ENCODE measurements around the gene ADRM1.

The ADRM1 gene

DNA sequence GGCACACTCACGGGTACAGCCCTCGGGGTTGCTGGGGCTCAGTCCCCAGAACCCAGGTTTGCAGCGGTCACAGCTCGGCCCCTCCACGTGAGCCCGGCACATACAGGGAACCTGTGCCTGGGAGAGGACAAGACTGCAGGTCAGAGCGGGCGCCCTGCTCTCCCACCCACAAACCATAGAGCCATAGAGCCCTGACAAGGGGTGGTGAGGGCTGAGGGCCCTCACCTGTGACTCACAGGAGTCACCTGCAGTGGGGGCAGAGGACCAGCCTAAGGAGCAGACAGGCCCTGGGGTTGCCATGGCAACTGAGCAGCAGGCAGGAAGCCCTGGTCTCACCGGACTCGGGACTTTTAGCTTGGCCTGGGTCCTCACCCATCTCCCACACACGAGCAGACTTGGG lies 33.5 kb downstream of the ADRM1 start:
- TF ChIP-seq, protein P1, sequence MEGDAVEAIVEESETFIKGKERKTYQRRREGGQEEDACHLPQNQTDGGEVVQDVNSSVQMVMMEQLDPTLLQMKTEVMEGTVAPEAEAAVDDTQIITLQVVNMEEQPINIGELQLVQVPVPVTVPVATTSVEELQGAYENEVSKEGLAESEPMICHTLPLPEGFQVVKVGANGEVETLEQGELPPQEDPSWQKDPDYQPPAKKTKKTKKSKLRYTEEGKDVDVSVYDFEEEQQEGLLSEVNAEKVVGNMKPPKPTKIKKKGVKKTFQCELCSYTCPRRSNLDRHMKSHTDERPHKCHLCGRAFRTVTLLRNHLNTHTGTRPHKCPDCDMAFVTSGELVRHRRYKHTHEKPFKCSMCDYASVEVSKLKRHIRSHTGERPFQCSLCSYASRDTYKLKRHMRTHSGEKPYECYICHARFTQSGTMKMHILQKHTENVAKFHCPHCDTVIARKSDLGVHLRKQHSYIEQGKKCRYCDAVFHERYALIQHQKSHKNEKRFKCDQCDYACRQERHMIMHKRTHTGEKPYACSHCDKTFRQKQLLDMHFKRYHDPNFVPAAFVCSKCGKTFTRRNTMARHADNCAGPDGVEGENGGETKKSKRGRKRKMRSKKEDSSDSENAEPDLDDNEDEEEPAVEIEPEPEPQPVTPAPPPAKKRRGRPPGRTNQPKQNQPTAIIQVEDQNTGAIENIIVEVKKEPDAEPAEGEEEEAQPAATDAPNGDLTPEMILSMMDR (IDR thresholded peaks at IDR 0.05) = no peak

DNA sequence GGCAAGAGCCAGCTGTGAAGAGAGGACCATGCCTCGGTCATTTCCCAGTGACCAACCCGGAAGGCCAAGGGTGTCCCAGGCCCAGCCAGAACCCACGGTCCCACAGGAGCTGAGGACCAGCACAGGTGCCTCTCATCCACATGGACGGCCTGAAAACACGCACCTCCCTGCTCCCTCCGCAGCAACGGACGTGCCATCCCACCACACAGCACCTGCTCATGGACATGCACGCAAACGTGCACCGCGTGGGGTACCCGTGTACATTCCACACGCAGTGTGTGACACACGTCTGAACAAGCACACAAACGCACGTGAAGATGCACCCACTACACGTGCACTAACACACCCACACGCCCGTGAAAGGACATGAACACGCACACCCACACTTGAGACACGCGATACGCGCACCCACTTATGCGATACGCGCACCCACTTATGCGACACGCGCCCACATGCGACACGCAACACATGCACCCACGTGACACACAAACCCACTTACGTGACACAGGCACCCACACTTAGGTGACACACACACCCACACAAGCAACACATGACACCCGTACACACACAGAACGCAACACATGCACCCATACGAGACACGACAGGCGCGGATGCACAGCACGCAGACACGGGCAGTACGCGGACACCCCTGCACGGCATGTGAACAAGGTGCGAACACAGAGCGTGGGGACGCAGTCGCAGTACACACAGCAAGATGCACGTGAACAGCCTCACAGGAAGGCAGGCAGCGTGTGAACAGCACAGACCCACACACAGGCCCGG lies 34.2 kb downstream of the ADRM1 start:
- TF ChIP-seq, protein P1 (IDR thresholded peaks at IDR 0.05) = no peak

DNA sequence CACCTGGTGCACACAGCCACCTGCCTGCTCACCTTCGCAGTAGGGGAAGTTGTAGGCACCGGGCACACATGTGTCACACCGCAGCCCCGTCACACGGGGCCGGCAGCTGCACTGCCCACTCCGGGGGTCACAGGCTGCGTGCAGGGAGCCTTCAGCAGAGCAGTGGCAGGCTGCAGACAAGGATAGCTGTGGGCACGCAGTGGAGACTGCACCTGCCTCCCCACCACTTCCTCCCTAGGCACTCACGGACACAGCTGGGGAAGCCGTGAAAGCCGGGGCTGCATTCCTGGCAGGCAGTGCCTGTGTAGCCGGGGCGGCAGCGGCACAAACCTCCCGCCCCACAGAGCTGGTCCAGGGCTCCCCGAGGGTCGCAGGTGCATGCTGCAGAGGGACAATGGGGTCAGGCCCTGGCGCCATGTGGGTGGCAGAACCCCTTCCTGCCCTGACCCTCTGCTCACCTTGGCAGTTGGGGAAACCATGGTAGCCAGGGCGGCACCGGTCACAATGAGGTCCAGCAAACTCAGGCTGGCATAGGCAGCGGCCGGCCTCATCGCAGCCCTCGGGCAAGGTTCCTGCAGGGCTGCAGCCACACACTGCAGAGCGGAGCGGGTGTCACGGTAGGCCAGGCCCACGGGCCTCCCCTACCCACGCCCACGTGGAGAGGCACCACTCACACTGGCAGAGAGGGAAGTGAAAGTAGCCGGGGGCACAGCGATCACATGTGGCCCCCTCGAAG lies 34.9 kb downstream of the ADRM1 start:
- TF ChIP-seq, protein P1 (IDR thresholded peaks at IDR 0.05) = no peak

DNA sequence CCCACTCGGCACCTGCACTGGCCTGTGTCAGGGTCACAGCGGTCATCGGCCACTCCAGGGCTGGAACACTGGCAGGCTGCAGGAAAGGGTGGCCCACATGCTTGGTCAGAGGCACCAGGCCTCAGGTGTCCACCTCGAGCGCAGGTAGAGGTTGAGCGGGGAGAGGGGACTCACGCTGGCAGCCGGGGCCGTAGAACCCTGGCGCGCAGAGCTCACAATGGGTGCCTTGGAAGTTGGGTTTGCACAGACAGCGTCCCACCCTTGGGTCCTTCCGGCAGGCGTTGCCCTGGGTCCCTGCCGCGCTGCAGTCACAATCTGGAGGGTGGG lies 35.5 kb downstream of the ADRM1 start:
- TF ChIP-seq, protein P1 (IDR thresholded peaks at IDR 0.05) = no peak

DNA sequence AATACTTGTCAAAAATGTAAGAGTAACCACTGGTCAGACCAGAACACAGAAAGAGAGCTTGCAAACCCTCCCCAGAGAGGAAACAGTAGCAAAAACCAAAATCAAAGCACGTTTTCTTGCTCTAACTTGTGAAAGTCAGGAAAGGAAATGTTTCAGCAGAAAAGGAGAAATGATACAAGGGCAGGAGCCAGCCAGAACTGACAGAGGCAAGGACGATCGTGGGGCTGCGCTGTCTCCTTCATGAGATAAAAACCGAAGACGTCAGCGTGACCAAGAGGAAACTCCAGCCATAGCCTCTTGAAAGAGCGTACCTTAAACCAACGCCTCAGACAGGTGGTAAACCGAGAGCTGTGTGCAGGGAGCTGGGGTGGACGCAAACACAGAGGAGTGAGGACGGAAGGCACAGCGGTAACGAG lies 36.9 kb downstream of the ADRM1 start:
- TF ChIP-seq, protein P1 (IDR thresholded peaks at IDR 0.05) = no peak

DNA sequence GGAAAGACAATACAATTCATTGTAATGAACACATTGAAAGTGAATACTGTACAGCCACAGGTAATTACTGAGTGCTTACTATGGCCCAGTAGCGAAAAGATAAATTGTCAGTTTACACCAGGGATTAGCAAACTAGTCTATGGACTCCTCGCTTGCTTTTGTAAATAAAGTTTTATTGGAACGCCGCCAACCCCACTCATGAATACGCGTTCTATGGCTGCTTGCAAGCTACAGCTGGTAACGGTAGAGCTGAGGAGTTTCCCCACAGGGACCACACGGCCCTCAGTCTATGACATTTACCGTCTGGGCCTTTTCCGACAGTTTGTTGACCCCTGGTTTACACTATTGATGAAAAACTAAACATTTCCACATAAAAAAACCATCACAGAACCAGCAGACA lies 40.1 kb downstream of the ADRM1 start:
- TF ChIP-seq, protein P1 (IDR thresholded peaks at IDR 0.05) = no peak

DNA sequence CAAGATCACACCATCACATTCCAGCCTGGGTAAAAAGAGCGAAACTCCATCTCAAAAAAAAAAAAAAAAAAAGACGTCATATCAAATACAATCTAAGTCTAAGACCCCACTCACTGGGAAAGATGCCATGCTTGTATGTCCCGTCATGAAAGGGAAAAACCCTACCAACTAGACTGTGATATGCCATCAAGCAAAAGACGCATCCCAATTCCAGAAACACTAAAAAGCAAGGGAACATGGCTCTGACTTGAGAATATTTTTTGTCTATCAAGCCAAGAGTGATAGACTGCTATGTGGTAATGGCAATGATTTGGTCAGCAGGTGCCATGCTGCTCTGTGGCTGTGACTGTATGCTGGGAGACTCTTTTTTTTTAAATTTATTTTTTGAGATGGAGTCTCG lies 41.3 kb downstream of the ADRM1 start:
- TF ChIP-seq, protein P1 (IDR thresholded peaks at IDR 0.05) = no peak
